ENCODE results near the gene SLC34A1.
"Not testable (repeated sequence)": the region's sequence is repeated elsewhere in the genome, so short reads cannot be mapped to it uniquely, and the experiment has no call there.

SLC34A1 gene, protein sequence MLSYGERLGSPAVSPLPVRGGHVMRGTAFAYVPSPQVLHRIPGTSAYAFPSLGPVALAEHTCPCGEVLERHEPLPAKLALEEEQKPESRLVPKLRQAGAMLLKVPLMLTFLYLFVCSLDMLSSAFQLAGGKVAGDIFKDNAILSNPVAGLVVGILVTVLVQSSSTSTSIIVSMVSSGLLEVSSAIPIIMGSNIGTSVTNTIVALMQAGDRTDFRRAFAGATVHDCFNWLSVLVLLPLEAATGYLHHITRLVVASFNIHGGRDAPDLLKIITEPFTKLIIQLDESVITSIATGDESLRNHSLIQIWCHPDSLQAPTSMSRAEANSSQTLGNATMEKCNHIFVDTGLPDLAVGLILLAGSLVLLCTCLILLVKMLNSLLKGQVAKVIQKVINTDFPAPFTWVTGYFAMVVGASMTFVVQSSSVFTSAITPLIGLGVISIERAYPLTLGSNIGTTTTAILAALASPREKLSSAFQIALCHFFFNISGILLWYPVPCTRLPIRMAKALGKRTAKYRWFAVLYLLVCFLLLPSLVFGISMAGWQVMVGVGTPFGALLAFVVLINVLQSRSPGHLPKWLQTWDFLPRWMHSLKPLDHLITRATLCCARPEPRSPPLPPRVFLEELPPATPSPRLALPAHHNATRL

DNA sequence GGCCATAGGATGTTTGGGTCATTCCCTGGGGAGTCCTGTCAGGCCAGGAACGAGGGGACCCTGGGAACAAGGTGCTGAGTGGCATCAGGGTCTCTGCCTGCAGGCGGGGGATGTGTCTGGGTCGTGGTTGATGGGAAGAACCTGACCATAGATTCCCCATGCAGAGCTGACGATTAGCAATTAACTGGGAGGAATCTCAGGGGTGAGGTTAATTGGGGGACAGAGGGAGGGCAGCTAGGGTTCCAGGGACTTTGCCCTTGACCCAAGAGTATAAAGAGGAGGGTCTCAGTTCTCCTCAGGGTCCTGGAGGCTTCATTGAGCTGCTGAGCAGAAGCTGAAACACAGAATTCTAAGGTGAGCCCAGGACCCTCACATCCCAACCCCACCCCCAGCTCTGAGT, at the start of gene SLC34A1:
SLC34A1 (plus strand) TSS at position 301 of the 400 bp plus-strand sequence. CDS start 1,308 bp downstream, outside the sequence.
- DNase-seq (ENCODE audit: low read depth in 2 of 3, low spot score in 2 of 3), result no peak

DNA sequence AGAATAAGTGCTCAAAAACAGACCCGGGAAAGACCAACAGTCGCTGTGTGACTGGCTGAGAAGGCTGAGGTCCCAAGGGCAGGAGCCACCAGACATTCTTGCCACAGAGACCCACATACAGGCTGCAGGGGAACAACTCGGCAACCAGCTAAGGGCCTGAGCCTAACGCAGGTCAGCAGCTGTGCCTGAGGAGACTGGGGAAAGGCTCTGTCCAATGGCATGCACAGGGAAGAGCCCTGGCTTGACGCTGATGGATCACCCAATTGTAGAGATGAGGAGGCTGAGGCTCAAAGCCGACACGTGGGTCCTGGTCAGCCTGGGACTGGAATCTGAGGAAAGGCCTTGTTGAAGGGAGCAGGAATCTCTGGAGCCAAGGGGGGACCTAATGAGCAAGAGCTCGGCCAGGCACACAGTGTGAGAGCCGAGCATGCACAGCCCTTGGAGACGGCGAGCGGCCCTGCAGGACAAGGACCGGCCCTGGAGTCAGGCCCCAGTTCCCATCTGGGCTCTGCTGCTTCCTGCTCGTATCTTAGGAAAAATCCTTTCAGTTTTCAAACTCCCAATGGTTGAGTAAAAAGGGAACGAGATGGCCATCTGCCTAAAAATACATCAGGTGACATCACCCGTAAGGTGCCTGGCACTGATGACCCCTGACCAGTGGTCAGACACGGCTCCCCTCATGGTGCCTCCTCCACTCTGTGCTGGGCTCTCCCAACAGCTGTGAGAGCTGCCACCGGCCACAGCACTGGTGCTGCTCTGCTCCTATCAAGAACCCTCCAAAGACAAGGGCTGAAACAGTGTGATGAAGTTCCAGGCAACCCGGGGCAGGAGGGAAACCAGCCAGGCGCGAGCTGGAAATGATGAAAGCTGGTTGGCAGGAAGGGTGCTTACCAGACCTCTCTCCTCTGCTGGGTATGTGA, 49.2 kb upstream of the SLC34A1 start:
- no peak for DNase-seq (ENCODE audit: low read depth in 2 of 3, low spot score in 2 of 3)

DNA sequence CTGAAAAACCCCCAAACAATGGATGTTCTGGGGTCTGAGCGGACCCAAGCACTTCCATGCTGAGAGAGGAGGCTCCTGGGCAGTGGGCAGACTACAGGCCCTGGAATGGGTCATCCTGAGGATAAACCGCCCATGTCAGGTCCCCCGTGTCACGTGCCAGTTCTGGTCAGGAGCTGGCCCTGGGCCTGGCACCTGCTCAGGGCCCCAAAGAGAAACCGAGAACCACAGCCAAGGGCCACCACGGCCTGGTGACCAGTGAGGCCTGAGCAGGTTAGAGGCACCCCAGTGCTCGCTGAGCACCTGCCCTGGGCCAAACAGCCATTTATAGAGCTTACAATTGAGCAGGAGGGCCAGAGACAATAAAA, 48.6 kb upstream of the SLC34A1 start:
- DNase-seq (ENCODE audit: low read depth in 2 of 3, low spot score in 2 of 3), result no peak

DNA sequence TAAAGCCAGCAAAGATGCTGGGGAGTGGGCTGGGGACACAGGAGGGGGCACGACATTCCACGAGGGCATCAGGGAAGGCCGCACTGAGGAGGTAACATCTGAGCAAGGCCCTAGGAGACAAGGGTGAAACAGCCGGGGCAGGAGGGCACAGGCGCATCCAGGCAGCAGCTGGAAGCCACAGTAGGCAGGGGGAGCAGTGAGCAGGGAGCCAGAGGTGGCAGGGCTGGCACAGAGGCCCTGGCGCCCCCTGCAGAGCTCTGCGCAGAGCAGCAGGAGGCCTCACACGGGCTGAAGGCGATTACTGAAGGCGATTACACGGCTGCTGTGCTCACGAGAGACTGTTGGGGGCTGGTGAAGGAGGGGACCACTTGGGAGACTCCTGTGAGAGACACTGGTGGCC, 48.1 kb upstream of the SLC34A1 start:
- DNase-seq (ENCODE audit: low read depth in 2 of 3, low spot score in 2 of 3), result no peak

DNA sequence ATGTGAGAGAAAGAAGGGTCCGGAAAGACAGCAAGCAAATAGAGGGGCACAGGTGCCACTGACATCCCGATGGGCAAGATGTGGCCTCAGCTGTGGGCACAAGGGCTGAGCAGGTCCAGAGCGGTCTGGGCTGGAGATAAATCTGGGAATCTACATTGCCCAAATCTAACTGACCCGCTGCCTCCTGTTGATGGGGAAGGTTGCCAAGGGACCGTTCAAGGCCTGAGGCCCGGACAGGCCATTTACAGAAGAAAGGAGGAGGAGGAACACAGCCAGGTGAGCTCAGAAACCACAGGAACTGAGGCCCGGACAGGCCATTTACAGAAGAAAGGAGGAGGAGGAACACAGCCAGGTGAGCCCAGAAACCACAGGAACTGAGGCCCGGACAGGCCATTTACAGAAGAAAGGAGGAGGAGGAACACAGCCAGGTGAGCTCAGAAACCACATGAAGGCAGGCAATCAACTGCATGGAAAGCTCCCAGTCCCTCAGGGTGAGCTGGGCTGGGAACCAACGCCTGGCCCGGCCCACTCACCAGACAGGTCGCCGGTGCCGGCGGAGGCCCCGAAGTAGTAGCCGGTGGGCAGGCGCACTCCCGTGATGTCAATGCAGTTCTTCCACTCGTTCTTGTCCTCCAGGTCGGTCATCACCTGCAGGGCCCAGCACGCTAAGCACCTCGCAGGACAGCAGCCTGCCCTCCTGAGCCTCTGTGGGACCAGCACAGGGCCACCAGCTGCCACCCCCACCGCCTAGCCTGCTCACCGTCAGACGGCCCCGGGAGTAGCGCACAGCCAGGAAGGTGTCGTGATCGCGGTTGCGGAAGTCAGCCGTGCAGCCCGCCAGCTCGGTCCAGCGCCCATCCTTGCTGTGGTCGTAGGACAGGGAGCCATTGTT, 47.4 kb upstream of the SLC34A1 start:
- no peak for DNase-seq (ENCODE audit: low read depth in 2 of 3, low spot score in 2 of 3)

DNA sequence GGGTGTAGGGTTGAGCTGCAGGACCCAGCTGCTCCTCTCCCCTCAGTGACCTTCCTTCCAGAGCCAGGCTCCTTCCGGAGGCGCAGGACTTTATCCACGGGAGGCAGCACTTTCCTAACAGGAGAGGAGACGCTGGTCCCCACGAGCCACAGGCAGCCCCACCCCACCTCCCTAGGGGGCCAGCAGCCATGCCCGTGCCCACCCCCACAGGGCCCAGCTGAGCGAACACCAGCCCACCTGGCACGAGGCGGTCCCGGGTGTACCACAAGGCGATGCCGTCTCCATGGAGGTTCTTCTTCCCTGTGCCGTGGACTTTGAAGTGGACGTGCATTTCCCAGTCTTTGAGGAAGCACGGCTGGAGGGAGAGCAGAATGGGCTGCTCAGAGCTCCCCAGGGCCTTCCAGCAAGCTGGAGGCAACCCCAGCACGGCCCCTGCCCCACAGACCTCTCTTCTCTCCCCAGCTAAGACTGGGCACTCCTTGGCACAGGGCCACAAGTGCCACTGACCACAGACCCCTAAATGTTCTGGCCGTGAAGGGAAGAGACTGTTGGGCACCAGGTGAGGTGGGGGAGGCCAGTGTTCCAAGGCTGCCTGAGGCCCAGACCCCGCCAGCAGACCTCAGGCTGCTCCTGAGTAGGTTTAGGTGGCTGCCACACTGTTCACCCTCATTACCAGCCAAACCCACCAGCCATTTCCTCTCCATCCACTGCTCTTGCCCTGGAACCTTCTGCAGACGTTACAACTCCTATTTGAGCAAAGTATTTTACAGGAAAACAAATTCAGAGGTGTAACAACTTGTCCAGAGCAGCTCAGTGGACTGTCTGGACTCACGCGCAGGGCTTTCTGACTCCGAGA, 45.8 kb upstream of the SLC34A1 start:
- DNase-seq (ENCODE audit: low read depth in 2 of 3, low spot score in 2 of 3), result no peak

DNA sequence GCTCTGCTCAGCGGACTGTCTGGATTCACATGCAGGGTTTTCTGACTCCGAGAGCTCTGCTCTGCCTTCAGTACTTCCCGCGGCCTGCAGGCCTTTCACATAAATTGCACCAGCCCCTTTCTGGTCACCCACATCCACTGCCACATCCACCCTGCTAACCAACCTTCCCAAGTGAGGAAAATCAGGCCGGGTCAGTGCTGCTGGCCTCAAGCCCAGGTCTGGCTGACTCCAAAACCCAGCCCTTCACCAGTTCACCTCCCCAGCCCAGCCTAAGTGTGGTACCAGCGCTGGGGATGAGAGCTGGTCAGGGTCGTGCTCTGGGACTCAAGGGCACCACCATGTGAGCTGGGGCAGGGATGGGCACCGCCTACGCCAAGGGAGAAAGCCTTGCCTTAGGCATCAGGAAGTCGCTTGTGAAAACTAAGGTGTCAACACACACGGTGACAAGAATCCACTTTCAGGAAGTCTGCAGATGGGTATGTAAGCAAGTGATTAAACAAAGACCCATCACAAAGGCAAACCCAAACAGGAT, 45.1 kb upstream of the SLC34A1 start:
- no peak for DNase-seq (ENCODE audit: low read depth in 2 of 3, low spot score in 2 of 3)

DNA sequence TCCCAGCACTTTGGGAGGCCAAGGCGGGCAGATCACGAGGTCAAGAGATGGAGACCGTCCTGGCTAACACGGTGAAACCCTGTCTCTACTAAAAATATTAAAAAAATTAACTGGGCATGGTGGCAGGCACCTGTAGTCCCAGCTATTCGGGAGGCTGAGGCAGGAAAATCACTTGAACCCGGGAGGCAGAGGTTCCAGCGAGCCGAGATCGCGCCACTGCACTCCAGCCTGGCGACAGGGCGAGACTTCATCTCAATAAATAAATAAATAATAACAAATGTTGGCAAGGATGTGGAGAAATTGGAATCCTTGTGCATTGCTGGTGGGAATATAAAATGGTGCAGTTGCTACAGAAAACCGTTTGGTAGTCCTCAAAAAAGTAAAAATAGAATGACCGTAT, 41.2 kb upstream of the SLC34A1 start:
- DNase-seq (ENCODE audit: low read depth in 2 of 3, low spot score in 2 of 3), result not testable (repeated sequence)

DNA sequence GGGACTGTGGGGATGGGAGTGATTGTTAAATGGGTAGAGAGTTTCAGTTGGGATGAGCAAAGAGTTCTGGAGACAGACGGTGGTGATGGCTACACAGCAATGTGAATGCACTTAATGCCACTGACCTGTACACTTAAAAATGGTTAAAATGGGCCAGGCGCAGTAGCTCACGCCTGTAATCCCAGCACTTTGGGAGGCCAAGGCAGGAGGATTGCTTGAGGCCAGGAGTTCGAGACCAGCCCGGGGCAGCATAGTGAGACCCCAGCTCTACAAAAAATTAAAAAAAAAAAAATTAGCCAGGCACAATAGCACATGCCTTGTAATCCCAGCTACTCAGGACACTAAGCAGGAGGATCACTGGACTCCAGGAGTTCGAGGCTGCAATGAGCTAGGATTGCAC, 40.5 kb upstream of the SLC34A1 start:
- no peak for DNase-seq (ENCODE audit: low read depth in 2 of 3, low spot score in 2 of 3)

DNA sequence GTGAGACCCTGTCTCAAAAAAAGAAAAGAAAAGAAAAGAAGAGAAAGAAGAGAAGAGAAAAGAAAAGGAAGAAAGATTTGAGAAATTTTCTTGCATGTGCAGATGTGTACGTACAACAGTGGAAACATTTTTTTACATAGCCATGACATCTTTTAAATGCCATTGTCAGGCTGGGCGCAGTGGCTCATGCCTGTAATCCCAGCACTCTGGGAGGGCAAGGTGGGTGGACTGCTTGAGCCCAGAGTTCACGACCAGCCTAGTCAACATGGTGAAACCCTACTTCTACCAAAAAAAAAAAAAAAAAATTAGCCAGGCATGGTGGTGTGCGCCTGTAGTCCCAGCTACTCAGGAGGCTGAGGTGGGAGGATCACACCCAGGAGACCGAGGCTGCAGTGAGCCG, 39.3 kb upstream of the SLC34A1 start:
- DNase-seq (ENCODE audit: low read depth in 2 of 3, low spot score in 2 of 3), result no peak

DNA sequence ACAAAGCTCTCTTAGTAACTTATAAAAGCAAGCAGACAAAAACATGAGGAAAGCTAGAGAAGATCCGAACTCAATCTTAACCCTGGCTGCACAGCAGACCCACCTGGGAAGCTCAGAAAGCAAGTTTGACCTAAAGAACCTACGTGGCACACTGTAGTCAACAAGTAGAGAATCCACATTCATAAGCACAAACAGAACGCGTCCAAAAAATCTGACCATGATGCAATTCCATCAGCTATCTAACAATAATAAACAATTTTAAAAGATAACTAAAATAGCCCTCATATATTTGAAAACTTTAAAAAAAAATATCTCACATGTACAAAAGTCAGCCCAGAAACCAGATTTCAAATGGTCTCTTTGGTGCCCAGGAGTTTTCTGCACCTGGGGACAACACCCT, 37.4 kb upstream of the SLC34A1 start:
- DNase-seq (ENCODE audit: low read depth in 2 of 3, low spot score in 2 of 3), result no peak

DNA sequence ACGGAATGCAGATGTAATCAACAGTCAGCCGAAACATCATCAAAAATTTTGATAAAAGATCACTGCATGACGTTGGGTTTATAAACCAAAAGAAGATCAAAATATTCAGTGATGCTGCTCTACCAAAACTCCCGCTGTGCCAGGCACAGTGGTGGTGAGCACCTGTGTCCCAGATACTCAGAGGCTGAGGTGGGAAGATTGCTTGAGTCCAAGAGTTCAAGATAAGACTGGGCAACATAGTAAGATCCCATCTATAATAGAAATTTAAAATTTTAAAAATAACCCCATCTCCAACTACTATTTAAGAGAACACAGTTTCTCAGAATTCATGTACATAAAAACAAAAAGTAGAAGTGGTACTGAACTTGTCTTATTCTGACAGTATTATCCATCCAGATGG, 36.5 kb upstream of the SLC34A1 start:
- no peak for DNase-seq (ENCODE audit: low read depth in 2 of 3, low spot score in 2 of 3)

DNA sequence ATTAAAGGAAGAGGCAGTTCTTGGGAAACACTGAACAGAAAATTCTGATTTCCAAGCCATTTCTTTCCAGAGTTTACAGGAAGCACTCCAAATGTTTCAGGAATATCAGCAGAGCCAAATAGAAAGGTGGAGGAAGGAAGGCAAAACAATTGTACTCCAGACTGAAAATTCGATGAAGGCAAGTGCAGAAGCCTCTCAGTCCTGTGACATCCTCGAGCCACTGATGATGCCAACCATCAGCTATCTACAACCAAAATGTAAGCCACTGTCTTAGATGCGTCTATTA, 34.9 kb upstream of the SLC34A1 start:
- no peak for DNase-seq (ENCODE audit: low read depth in 2 of 3, low spot score in 2 of 3)

DNA sequence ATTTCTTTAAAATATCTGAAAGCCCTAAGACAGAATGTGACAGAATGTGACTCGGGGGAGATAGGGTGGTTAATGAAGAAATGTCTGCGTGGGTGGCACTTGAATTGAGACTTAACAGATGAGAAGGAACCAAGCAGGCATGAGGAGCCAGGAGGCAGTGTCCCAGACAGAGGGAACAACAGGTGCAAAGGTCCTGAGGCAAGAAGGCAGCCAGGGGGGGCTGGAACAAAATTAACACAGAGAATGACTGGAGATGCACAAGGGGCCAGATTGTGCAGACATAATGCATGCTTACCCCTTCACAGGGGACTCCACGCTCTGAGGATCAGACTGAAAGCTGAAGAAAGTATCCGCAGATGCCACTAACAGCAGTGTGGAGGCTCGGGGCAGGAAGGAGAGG, 34.5 kb upstream of the SLC34A1 start:
- no peak for DNase-seq (ENCODE audit: low read depth in 2 of 3, low spot score in 2 of 3)

DNA sequence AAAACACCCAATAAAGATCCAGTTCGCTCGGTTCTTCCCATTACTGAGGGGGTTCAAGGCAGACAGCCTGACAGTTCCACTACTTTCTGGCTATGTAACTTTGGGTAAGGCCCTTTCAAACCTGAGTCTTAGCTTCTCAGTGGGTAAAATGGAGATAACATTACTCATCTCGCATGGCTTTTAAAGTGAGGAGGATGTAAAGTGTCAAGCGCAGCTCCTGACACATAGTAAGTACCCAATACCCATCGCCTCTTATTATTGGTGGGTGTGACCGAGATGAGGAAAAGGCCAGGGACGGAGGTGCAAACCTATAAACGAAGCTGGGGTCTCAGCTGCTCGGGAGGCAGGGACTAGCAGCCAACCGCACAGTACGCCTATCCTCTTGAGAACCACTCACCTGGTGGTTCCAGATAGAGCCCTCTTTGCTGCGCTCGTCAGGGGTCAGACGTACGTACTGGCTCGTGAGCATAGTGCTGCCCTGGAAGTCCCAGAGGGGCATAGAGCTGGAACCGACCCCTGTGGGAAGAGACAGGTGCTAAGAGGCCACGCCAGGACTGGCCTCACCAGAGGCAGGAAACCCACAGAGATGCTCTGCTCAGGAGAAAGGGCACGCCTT, 33.4 kb upstream of the SLC34A1 start:
- no peak for DNase-seq (ENCODE audit: low read depth in 2 of 3, low spot score in 2 of 3)

DNA sequence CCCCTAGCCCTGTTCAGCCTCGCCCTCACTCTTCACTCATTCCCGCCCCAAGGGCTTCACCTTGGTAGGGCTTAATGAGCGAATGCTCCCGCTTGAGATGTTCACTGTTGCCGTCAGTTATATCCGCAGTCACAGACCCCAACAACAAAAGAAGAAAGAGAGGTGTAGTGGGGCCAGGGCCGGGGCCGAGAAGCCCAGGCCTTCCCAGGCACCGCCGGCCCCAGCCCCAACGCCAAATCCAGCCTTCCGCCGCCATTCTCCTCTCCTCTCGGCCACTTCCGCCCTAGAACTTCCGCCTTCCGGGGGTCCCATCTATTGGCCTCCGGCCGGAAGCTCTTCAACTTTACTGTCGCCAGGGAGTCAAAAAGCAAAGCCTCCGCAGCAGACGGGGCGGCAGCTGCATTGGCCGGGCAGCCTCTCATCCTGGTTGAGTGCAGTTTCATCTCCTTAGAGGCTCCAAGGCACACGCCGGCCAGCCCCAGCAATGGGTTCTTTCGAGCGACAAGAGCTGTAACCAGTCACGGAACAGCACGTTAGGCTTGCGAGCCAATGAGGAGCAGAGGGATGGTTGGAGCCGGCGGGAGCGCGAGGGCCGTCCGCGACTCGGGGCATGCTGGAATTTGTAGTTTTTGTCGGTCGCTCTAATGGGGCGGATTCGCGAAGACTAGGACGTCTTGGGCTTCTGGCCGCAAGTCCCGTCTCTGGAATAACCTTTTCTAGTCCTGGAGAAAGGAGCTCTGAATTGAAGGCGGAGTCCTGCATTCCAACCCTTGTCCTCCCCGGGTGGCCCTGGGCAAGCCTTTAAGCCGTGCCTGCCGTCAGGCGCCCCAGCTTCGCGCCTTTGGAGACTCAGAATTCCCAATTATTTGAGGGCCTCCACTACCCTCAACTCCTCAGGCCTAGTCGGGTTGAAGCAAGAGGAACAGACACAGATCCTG, 32.6 kb upstream of the SLC34A1 start, which contains the start of gene LMAN2:
LMAN2 (minus strand) TSS at position 277 of the 938 bp plus-strand sequence; CDS start at position 256, 21 bp downstream.
- DNase-seq (ENCODE audit: low read depth in 2 of 3, low spot score in 2 of 3), result peak; percentile 79 to 81 (median 80)

DNA sequence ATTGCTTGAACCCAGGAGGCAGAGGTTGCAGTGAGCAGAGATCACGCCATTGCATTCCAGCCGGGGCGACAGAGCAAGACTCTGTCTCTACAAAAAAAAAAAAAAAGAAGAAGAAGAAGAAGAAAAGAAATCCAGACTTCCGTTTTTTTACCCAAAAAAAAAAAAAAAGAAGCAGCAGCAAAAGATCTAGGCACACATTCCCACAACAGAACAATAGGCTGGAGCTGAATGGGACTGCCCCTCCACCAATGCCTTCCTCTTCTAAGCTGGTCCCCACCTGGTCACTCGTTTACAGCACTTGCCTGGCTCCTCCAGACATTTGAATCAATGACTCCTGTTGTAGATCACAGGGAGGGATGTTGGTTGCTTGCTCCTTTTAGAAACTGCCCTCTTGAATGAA, 31.1 kb upstream of the SLC34A1 start:
- DNase-seq (ENCODE audit: low read depth in 2 of 3, low spot score in 2 of 3), result no peak

DNA sequence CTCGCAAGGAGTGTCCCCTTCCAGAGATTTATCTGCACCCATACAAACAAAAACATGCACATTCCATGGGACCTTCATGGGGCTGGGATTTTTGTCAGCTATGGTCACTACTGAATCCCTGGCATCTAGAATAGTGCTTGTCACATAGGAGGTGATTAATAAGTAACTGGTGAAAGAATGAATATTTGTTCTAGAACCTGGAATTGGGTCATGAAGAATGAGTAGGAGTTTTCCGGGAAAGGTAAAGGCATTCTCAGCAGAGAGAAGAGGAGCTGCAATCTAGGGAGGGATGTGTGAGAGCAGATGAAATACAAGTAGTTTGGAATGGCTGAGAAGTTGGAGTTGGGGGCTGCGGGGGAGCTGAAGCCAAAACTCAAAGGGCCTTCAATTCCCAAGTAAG, 30.0 kb upstream of the SLC34A1 start:
- no peak for DNase-seq (ENCODE audit: low read depth in 2 of 3, low spot score in 2 of 3)
